ENCODE measurements around the gene DLK1. TPM values are rescaled to one million over a fixed set of nuclear protein-coding genes. Genes with fewer than 3 reads are reported as not detected.

Gene DLK1
- polyA plus RNA-seq, 2 of the 4 experiments (the other 2 are of a cell fraction), result 0.06 TPM; not detected in 1

- no peak for FAIRE-seq
- POLR2A ChIA-PET, result no interaction called here
- peaks cover 5% of the 10 kb centered on the region; the same call in 2 of the 3 replicates for H3K9me3 ChIP-seq
- WGBS (ENCODE audit: missing lambda C conversion rate), result 100% methylated on average over 2 of the region's 2 CpGs
- H3K27ac ChIP-seq, result no peak overlapping the region
- DNase-seq (ENCODE audit: low read depth in 1 of 2, low spot score in 1 of 2), result no peak
- no peak for ATAC-seq
- CTCF ChIA-PET, result interaction anchor here (0.8 to 1.0 kb wide), 3 partner anchors 9 to 21 kb away, joined by 3 to 4 read pairs (median 3); no protein-coding TSS in a partner anchor
- H3K4me3 ChIP-seq, result no peak overlapping the region
- H3K4me1 ChIP-seq, result peaks cover 17% of the 10 kb centered on the region
- TF ChIP-seq PHF8 (IDR thresholded peaks at IDR 0.05; ENCODE audit: borderline replicate concordance, low read depth), result no peak
- no peak for TF ChIP-seq HOXB5 (CRISPR knock-in tag; IDR thresholded peaks at IDR 0.05)
- no peak for TF ChIP-seq NPAS2 (CRISPR knock-in tag; IDR thresholded peaks at IDR 0.05; ENCODE audit: borderline replicate concordance)
- TF ChIP-seq, protein P1, sequence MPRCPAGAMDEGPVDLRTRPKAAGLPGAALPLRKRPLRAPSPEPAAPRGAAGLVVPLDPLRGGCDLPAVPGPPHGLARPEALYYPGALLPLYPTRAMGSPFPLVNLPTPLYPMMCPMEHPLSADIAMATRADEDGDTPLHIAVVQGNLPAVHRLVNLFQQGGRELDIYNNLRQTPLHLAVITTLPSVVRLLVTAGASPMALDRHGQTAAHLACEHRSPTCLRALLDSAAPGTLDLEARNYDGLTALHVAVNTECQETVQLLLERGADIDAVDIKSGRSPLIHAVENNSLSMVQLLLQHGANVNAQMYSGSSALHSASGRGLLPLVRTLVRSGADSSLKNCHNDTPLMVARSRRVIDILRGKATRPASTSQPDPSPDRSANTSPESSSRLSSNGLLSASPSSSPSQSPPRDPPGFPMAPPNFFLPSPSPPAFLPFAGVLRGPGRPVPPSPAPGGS (IDR thresholded peaks at IDR 0.05), result no peak
- TF ChIP-seq RFX5 (IDR thresholded peaks at IDR 0.05), result no peak
- no peak for TF ChIP-seq GATA3 (IDR thresholded peaks at IDR 0.05; ENCODE audit: borderline replicate concordance)
- no peak for TF ChIP-seq NR3C1 (IDR thresholded peaks at IDR 0.05)
- no peak for TF ChIP-seq EHF (CRISPR knock-in tag; IDR thresholded peaks at IDR 0.05)
- no peak overlapping the region for H3K4me2 ChIP-seq
Observed at GRCh38 chr14:100765296-100765695, 38.6 kb downstream of the DLK1 start.

DNA sequence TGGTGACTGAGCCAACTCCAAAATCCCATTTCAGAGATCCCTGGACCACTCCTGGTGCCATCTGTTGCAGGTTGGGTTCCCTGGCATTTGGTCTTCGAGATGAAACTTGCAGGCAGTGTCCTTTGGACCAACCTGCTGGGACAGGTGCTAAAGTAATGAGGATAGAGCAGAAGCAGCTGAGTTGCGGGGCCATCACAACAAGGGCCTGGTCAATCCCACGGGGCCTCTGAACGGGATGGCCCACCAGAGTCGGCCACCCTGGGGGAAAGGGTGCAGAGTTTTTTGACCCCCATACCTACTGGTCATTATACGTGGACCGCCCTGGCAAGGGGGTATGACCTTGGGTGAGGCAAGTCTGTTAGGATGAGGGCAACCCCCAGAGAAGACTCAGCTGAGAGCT is 39.3 kb downstream of the DLK1 start:
- CTCF ChIA-PET, result interaction anchor here (1.0 kb wide), 1 partner anchor 21 kb away, joined by 3 read pairs; no protein-coding TSS in a partner anchor
- ATAC-seq (no peak), DNase-seq (ENCODE audit: low read depth in 1 of 2, low spot score in 1 of 2) (no peak), FAIRE-seq (no peak)
- H3K4me3 ChIP-seq, result no peak overlapping the region
- no peak overlapping the region for H3K27ac ChIP-seq
- TF ChIP-seq CBX2 (IDR thresholded peaks at IDR 0.05; ENCODE audit: borderline replicate concordance, low read depth) (no peak), ELK1 (IDR thresholded peaks at IDR 0.05; ENCODE audit: low read depth, low read length) (no peak), BHLHE40 (IDR thresholded peaks at IDR 0.05; ENCODE audit: low read depth, low read length) (no peak), TP53 (CRISPR knock-in tag; IDR thresholded peaks at IDR 0.05) (no peak), JUN (IDR thresholded peaks at IDR 0.05) (no peak), FOSB (CRISPR knock-in tag; IDR thresholded peaks at IDR 0.05) (no peak), NR3C1 (IDR thresholded peaks at IDR 0.05) (no peak), RFX5 (IDR thresholded peaks at IDR 0.05) (no peak), NFE2L2 (conservative IDR thresholded peaks at IDR 0.05; ENCODE audit: low read length) (no peak), HES2 (IDR thresholded peaks at IDR 0.05) (no peak), KDM5A (IDR thresholded peaks at IDR 0.05) (no peak), EP300 (IDR thresholded peaks at IDR 0.05) (no peak), TFCP2L1 (CRISPR knock-in tag; IDR thresholded peaks at IDR 0.05) (no peak), ZC3H11A (IDR thresholded peaks at IDR 0.05) (no peak)
- TF ChIP-seq, protein P2, sequence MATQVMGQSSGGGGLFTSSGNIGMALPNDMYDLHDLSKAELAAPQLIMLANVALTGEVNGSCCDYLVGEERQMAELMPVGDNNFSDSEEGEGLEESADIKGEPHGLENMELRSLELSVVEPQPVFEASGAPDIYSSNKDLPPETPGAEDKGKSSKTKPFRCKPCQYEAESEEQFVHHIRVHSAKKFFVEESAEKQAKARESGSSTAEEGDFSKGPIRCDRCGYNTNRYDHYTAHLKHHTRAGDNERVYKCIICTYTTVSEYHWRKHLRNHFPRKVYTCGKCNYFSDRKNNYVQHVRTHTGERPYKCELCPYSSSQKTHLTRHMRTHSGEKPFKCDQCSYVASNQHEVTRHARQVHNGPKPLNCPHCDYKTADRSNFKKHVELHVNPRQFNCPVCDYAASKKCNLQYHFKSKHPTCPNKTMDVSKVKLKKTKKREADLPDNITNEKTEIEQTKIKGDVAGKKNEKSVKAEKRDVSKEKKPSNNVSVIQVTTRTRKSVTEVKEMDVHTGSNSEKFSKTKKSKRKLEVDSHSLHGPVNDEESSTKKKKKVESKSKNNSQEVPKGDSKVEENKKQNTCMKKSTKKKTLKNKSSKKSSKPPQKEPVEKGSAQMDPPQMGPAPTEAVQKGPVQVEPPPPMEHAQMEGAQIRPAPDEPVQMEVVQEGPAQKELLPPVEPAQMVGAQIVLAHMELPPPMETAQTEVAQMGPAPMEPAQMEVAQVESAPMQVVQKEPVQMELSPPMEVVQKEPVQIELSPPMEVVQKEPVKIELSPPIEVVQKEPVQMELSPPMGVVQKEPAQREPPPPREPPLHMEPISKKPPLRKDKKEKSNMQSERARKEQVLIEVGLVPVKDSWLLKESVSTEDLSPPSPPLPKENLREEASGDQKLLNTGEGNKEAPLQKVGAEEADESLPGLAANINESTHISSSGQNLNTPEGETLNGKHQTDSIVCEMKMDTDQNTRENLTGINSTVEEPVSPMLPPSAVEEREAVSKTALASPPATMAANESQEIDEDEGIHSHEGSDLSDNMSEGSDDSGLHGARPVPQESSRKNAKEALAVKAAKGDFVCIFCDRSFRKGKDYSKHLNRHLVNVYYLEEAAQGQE (IDR thresholded peaks at IDR 0.05), result no peak
- TF ChIP-seq, protein P3, sequence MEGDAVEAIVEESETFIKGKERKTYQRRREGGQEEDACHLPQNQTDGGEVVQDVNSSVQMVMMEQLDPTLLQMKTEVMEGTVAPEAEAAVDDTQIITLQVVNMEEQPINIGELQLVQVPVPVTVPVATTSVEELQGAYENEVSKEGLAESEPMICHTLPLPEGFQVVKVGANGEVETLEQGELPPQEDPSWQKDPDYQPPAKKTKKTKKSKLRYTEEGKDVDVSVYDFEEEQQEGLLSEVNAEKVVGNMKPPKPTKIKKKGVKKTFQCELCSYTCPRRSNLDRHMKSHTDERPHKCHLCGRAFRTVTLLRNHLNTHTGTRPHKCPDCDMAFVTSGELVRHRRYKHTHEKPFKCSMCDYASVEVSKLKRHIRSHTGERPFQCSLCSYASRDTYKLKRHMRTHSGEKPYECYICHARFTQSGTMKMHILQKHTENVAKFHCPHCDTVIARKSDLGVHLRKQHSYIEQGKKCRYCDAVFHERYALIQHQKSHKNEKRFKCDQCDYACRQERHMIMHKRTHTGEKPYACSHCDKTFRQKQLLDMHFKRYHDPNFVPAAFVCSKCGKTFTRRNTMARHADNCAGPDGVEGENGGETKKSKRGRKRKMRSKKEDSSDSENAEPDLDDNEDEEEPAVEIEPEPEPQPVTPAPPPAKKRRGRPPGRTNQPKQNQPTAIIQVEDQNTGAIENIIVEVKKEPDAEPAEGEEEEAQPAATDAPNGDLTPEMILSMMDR (IDR thresholded peaks at IDR 0.05), result no peak
- peaks cover 5% of the 10 kb centered on the region; the same call in 2 of the 3 replicates for H3K9me3 ChIP-seq
- H3K4me1 ChIP-seq, result peaks cover 17% of the 10 kb centered on the region
- no peak overlapping the region for H3K4me2 ChIP-seq
- 12% methylated on average over 3 of the region's 7 CpGs for WGBS (ENCODE audit: missing lambda C conversion rate)
- POLR2A ChIA-PET, result no interaction called here

All from A549 (cell line).